Suprapubic skin (tissue), 4 donors: Measurements from ENCODE around the gene PHTF2. TPM values are rescaled to one million over a fixed set of nuclear protein-coding genes. Genes with fewer than 3 reads are reported as not detected.

Experiments
- DNase-seq, 2 donors: peaks; one replicate each; pipeline ENCODE4 v3.0.0-alpha.2; 2019; ENCODE audit warnings: low spot score in 2 of 2
- H3K27ac ChIP-seq: fragments of 200-600 bp; sonication (generic); one replicate; pipeline ENCODE4 v1.5.1; 2019
- H3K27me3 ChIP-seq: fragments of 200-600 bp; sonication (generic); one replicate; pipeline ENCODE4 v1.5.1; 2019
- H3K36me3 ChIP-seq: fragments of 200-600 bp; sonication (generic); one replicate; pipeline ENCODE4 v1.5.1; 2019
- H3K4me1 ChIP-seq: fragments of 200-600 bp; sonication (generic); one replicate; pipeline ENCODE4 v1.5.1; 2019
- H3K4me3 ChIP-seq: fragments of 200-600 bp; sonication (generic); one replicate; pipeline ENCODE4 v1.5.1; 2019; ENCODE audit warnings: mild to moderate bottlenecking
- H3K9me3 ChIP-seq: fragments of 200-600 bp; sonication (generic); one replicate; pipeline ENCODE4 v1.5.1; 2019
- CTCF ChIP-seq, 2 donors: fragments of 200-600 bp in 1 of 2; fragments of 450-650 bp in 1 of 2; sonication (generic) in 1 of 2; IDR thresholded peaks; one replicate each; pipeline ENCODE4 v1.5.1; 2016 to 2019; ENCODE audit warnings: antibody characterized with exemption in 2 of 2, mild to moderate bottlenecking in 1 of 2, moderate library complexity in 1 of 2
- EP300 ChIP-seq: sonication (generic); formaldehyde crosslinking; IDR thresholded peaks from one replicate; pipeline ENCODE4 v1.6.1; 2017; ENCODE audit warnings: antibody characterized with exemption
- POLR2A ChIP-seq, 2 donors: fragments of 450-650 bp; IDR thresholded peaks; one replicate each; pipeline ENCODE4 v1.6.1; 2017; ENCODE audit warnings: antibody characterized with exemption in 2 of 2, mild to moderate bottlenecking in 2 of 2, moderate library complexity in 2 of 2
- POLR2AphosphoS5 ChIP-seq, 3 donors: sonication (generic); formaldehyde crosslinking; IDR thresholded peaks; one replicate each; pipeline ENCODE4 v1.6.1; 2017; ENCODE audit warnings: antibody characterized with exemption in 3 of 3
- WGBS: methylation state at CpG from one replicate; pipeline ENCODE4 v1.1.5; 2018; 5-methylcytosine and 5-hydroxymethylcytosine counted together
- total RNA-seq, 4 donors: library from RNA; depleted of rRNA; stranded (reverse); fragments of >200 nt; gene quantifications; one replicate each; pipeline ENCODE4 v1.1.0, GENCODE V29; 2016

Gene PHTF2
- total RNA-seq, 4 donors from 2014 or later: 9.6 to 33.7 (median 15.7) TPM

- Histone ChIP-seq H3K27me3 (no peaks in the 10 kb centered on the region), H3K4me1 (peaks cover 13% of the 10 kb centered on the region), H3K27ac (no peak overlapping the region), H3K9me3 (no peaks in the 10 kb centered on the region), H3K4me3 (no peak overlapping the region), H3K36me3 (no peaks in the 10 kb centered on the region)
- WGBS: 91% methylated on average over 10 of the region's 10 CpGs
- TF ChIP-seq EP300 (no peak), CTCF (IDR thresholded peaks at IDR 0.05) (no peak), POLR2AphosphoS5 (IDR thresholded peaks at IDR 0.05) (no peak)
- no peak for DNase-seq
These were observed 37.6 kb upstream of the PHTF2 start for GRCh38 chr7:77760809-77761453.

GRCh38 chr7:77765481-77765880 is 33.1 kb upstream of the PHTF2 start:
- Histone ChIP-seq H3K27ac (no peak overlapping the region), H3K27me3 (no peaks in the 10 kb centered on the region), H3K36me3 (peaks cover 14% of the 10 kb centered on the region), H3K4me3 (no peak overlapping the region), H3K4me1 (no peaks in the 10 kb centered on the region), H3K9me3 (no peaks in the 10 kb centered on the region)
- no peak for DNase-seq
- no peak for TF ChIP-seq POLR2A (IDR thresholded peaks at IDR 0.05)
- TF ChIP-seq POLR2AphosphoS5 (IDR thresholded peaks at IDR 0.05): no peak
- TF ChIP-seq EP300: no peak
- TF ChIP-seq CTCF (IDR thresholded peaks at IDR 0.05): no peak
- WGBS: 77% methylated on average over 3 of the region's 3 CpGs

- Histone ChIP-seq H3K9me3 (no peaks in the 10 kb centered on the region), H3K36me3 (peaks cover 19% of the 10 kb centered on the region), H3K4me1 (no peaks in the 10 kb centered on the region), H3K27ac (no peak overlapping the region), H3K27me3 (no peaks in the 10 kb centered on the region), H3K4me3 (no peak overlapping the region)
- TF ChIP-seq POLR2AphosphoS5 (IDR thresholded peaks at IDR 0.05): no peak
- no peak for TF ChIP-seq EP300
- TF ChIP-seq CTCF (IDR thresholded peaks at IDR 0.05): no peak
- no peak for TF ChIP-seq POLR2A (IDR thresholded peaks at IDR 0.05)
- WGBS: 89% methylated on average over 4 of the region's 4 CpGs
- no peak for DNase-seq
These were observed 32.4 kb upstream of the PHTF2 start for GRCh38 chr7:77765906-77766800.

GRCh38 chr7:77766801-77767605 is 31.6 kb upstream of the PHTF2 start:
- Histone ChIP-seq H3K4me1 (no peaks in the 10 kb centered on the region), H3K4me3 (no peak overlapping the region), H3K27me3 (no peaks in the 10 kb centered on the region), H3K36me3 (peaks cover 19% of the 10 kb centered on the region), H3K27ac (no peak overlapping the region), H3K9me3 (no peaks in the 10 kb centered on the region)
- 92% methylated on average over 6 of the region's 6 CpGs for WGBS
- TF ChIP-seq POLR2A (IDR thresholded peaks at IDR 0.05) (no peak), EP300 (no peak), CTCF (IDR thresholded peaks at IDR 0.05) (no peak), POLR2AphosphoS5 (IDR thresholded peaks at IDR 0.05) (no peak)
- no peak for DNase-seq
